Measurements from ENCODE around the gene ZFYVE16.

DNA sequence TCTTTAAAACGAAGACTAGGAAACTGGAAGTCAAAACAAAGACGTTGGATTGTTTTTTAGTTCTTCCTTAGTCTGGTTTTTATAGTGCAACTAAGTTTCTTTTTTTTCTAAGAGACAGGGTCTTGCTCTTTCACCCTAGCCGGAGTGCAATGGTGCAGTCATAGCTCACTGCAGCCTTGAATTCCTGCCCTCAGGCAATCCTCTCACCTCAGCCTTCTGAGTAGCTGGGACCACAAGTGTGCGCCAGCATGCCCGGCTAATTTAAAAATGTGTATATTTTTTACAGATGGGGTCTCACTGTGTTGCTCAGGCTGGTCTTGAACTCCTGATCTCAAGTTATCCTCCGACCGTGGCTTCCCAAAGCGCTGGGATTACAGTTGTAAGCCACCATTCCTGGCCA is 27.6 kb downstream of the ZFYVE16 start:
- TF ChIP-seq, protein P1, sequence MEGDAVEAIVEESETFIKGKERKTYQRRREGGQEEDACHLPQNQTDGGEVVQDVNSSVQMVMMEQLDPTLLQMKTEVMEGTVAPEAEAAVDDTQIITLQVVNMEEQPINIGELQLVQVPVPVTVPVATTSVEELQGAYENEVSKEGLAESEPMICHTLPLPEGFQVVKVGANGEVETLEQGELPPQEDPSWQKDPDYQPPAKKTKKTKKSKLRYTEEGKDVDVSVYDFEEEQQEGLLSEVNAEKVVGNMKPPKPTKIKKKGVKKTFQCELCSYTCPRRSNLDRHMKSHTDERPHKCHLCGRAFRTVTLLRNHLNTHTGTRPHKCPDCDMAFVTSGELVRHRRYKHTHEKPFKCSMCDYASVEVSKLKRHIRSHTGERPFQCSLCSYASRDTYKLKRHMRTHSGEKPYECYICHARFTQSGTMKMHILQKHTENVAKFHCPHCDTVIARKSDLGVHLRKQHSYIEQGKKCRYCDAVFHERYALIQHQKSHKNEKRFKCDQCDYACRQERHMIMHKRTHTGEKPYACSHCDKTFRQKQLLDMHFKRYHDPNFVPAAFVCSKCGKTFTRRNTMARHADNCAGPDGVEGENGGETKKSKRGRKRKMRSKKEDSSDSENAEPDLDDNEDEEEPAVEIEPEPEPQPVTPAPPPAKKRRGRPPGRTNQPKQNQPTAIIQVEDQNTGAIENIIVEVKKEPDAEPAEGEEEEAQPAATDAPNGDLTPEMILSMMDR (conservative IDR thresholded peaks at IDR 0.05; ENCODE audit: low read depth, low read length), result no peak
- TF ChIP-seq POLR2A (IDR thresholded peaks at IDR 0.05; ENCODE audit: low read depth, low read length) (no peak), SMC3 (IDR thresholded peaks at IDR 0.05; ENCODE audit: low read depth, low read length) (no peak), MXI1 (IDR thresholded peaks at IDR 0.05; ENCODE audit: borderline replicate concordance, low read depth, low read length) (no peak), MAFK (IDR thresholded peaks at IDR 0.05; ENCODE audit: low read depth, low read length) (no peak), MAZ (IDR thresholded peaks at IDR 0.05; ENCODE audit: borderline replicate concordance, low read depth, low read length) (no peak), RFX5 (IDR thresholded peaks at IDR 0.05; ENCODE audit: low read depth, low read length) (no peak), RAD21 (IDR thresholded peaks at IDR 0.05; ENCODE audit: low read length) (no peak), CEBPB (IDR thresholded peaks at IDR 0.05; ENCODE audit: low read depth, low read length) (no peak)
- TF ChIP-seq, protein P2, sequence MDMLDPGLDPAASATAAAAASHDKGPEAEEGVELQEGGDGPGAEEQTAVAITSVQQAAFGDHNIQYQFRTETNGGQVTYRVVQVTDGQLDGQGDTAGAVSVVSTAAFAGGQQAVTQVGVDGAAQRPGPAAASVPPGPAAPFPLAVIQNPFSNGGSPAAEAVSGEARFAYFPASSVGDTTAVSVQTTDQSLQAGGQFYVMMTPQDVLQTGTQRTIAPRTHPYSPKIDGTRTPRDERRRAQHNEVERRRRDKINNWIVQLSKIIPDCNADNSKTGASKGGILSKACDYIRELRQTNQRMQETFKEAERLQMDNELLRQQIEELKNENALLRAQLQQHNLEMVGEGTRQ (IDR thresholded peaks at IDR 0.05; ENCODE audit: low read depth, low read length), result no peak
